NK-92 treated with Interleukin-12 subunit alpha and Interleukin-12 subunit beta, amount 100 ng/mL, for 24 hours (cell line): ENCODE measurements around the gene DCP1A.

Experiments
- DNase-seq: peaks from one replicate; lab custom pipeline; 2025; lab: John Stamatoyannopoulos, UW

DCP1A gene

GRCh38 chr3:53243785-53244184 is 103.6 kb downstream of the DCP1A start:
- no peak for DNase-seq

- DNase-seq = no peak
Measured at GRCh38 chr3:53243165-53243564, 104.2 kb downstream of the DCP1A start.

GRCh38 chr3:53242642-53243041 is 104.7 kb downstream of the DCP1A start:
- DNase-seq = no peak

- no peak for DNase-seq
Measured at GRCh38 chr3:53242155-53242554, 105.2 kb downstream of the DCP1A start.

- no peak for DNase-seq
Measured at GRCh38 chr3:53240989-53241972, 106.1 kb downstream of the DCP1A start.

GRCh38 chr3:53239800-53240199 is 107.5 kb downstream of the DCP1A start:
- no peak for DNase-seq

GRCh38 chr3:53238886-53239285 is 108.5 kb downstream of the DCP1A start:
- DNase-seq = no peak

- no peak for DNase-seq
Measured at GRCh38 chr3:53238051-53238850, 109.1 kb downstream of the DCP1A start.

- no peak for DNase-seq
Measured at GRCh38 chr3:53236112-53236841, 111.1 kb downstream of the DCP1A start.

GRCh38 chr3:53235545-53235944 is 111.8 kb downstream of the DCP1A start:
- DNase-seq = no peak

- no peak for DNase-seq
Measured at GRCh38 chr3:53234841-53235232, 112.5 kb downstream of the DCP1A start.

GRCh38 chr3:53234130-53234840 is 113.1 kb downstream of the DCP1A start:
- DNase-seq = no peak
